ENCODE results near the gene MRGPRX2. TPM values are rescaled to one million over a fixed set of nuclear protein-coding genes. Genes with fewer than 3 reads are reported as not detected.

Gene MRGPRX2
- total and polyA plus RNA-seq, 2 experiments from 2014 or later, result not detected

GRCh38 chr11:19020831-19021230 is 39.7 kb downstream of the MRGPRX2 start:
- H2AFZ ChIP-seq, result no peak overlapping the region
- no peak overlapping the region for H3K4me3 ChIP-seq
- H3K36me3 Mint-ChIP-seq (ENCODE audit: low read depth), result no peaks in the 10 kb centered on the region
- H3K4me1 Mint-ChIP-seq, result 0 out of 3 replicates have a peak, but pooled peaks cover 3% of the 10 kb centered on the region
- H3K79me2 ChIP-seq (replicated peaks; ENCODE audit: insufficient read depth), result no peaks in the 10 kb centered on the region
- H3K27me3 Mint-ChIP-seq (ENCODE audit: insufficient read depth, low read depth, poor library complexity), result no peaks in the 10 kb centered on the region
- DNase-seq (ENCODE audit: low spot score) (no peak), ATAC-seq (no peak)
- no peaks in the 10 kb centered on the region for H3F3A ChIP-seq (replicated peaks; ENCODE audit: low read depth)
- H3K4me3 Mint-ChIP-seq, result no peak overlapping the region
- no peaks in the 10 kb centered on the region for H3K27me3 ChIP-seq (ENCODE audit: insufficient read depth)
- H4K20me1 ChIP-seq (replicated peaks; ENCODE audit: insufficient read depth), result no peaks in the 10 kb centered on the region
- no peak overlapping the region for H3K27ac ChIP-seq (ENCODE audit: low read depth)
- H3K9me2 ChIP-seq (ENCODE audit: insufficient read depth), result no peaks in the 10 kb centered on the region
- TF ChIP-seq ZNF331 (CRISPR knock-in tag; IDR thresholded peaks at IDR 0.05; ENCODE audit: low read depth), result no peak
- TF ChIP-seq ETS1 (IDR thresholded peaks at IDR 0.05), result no peak
- TF ChIP-seq JUNB (IDR thresholded peaks at IDR 0.05; ENCODE audit: unreplicated experiment), result no peak
- no peak for TF ChIP-seq NANOG (IDR thresholded peaks at IDR 0.05; ENCODE audit: borderline replicate concordance)
- no peak for TF ChIP-seq CTCF (conservative IDR thresholded peaks at IDR 0.05; ENCODE audit: low read depth in 2 of 2)
- TF ChIP-seq ZNF114 (CRISPR knock-in tag; IDR thresholded peaks at IDR 0.05), result no peak
- no peak for TF ChIP-seq STAT1 (IDR thresholded peaks at IDR 0.05; ENCODE audit: unreplicated experiment)
- TF ChIP-seq EZH2phosphoT487 (IDR thresholded peaks at IDR 0.05; ENCODE audit: unreplicated experiment), result no peak
- TF ChIP-seq ZNF462 (CRISPR knock-in tag; IDR thresholded peaks at IDR 0.05), result no peak
- no peak for TF ChIP-seq EZH2 (IDR thresholded peaks at IDR 0.05; ENCODE audit: low read depth, unreplicated experiment)
- TF ChIP-seq CREB1 (CRISPR knock-in tag; IDR thresholded peaks at IDR 0.05; ENCODE audit: low read depth), result no peak
- TF ChIP-seq REST (IDR thresholded peaks at IDR 0.05; ENCODE audit: unreplicated experiment), result no peak
- no peak for TF ChIP-seq POLR2AphosphoS5 (IDR thresholded peaks at IDR 0.05; ENCODE audit: low read depth)
- H3K4me1 ChIP-seq (ENCODE audit: insufficient read depth), result no peaks in the 10 kb centered on the region
- H3K9me3 Mint-ChIP-seq, result no peaks in the 10 kb centered on the region
- no peak overlapping the region for H3K27ac Mint-ChIP-seq
- H3K4me2 ChIP-seq, result no peak overlapping the region
- no peaks in the 10 kb centered on the region for H3K36me3 ChIP-seq (ENCODE audit: insufficient read depth)
